Ecto neural progenitor cell (in vitro differentiated cells): ENCODE results near the gene SEC16B.

ENCODE experiments used
- DNase-seq: peaks from one replicate; pipeline ENCODE4 v3.0.0-alpha.2; 2018; ENCODE audit warnings: low spot score

SEC16B gene

GRCh38 chr1:177937931-177938330 lies 31.9 kb downstream of the SEC16B start:
- DNase-seq, result no peak

- DNase-seq, result no peak
Observed at GRCh38 chr1:177937174-177937770, 32.6 kb downstream of the SEC16B start.

- no peak for DNase-seq
Observed at GRCh38 chr1:177935638-177936415, 34.0 kb downstream of the SEC16B start.

- no peak for DNase-seq
Observed at GRCh38 chr1:177934927-177935326, 34.9 kb downstream of the SEC16B start.

- DNase-seq, result no peak
Observed at GRCh38 chr1:177934461-177934860, 35.4 kb downstream of the SEC16B start.

GRCh38 chr1:177933881-177934280 lies 36.0 kb downstream of the SEC16B start:
- DNase-seq, result no peak

GRCh38 chr1:177932123-177932522 lies 37.7 kb downstream of the SEC16B start:
- no peak for DNase-seq

- no peak for DNase-seq
Observed at GRCh38 chr1:177928952-177929351, 40.9 kb downstream of the SEC16B start.

GRCh38 chr1:177928194-177928593 lies 41.7 kb downstream of the SEC16B start:
- DNase-seq, result no peak

GRCh38 chr1:177927021-177927596 lies 42.7 kb downstream of the SEC16B start:
- DNase-seq, result no peak

- no peak for DNase-seq
Observed at GRCh38 chr1:177926201-177926600, 43.7 kb downstream of the SEC16B start.

- DNase-seq, result no peak
Observed at GRCh38 chr1:177925006-177925405, 44.9 kb downstream of the SEC16B start.

GRCh38 chr1:177923441-177923840 lies 46.4 kb downstream of the SEC16B start:
- no peak for DNase-seq

GRCh38 chr1:177922209-177922608 lies 47.6 kb downstream of the SEC16B start:
- no peak for DNase-seq

- no peak for DNase-seq
Observed at GRCh38 chr1:177921590-177921989, 48.3 kb downstream of the SEC16B start.

- DNase-seq, result no peak
Observed at GRCh38 chr1:177920091-177920490, 49.8 kb downstream of the SEC16B start.

- DNase-seq, result no peak
Observed at GRCh38 chr1:177915641-177916040, 54.2 kb downstream of the SEC16B start.

- DNase-seq, result no peak
Observed at GRCh38 chr1:177914603-177915002, 55.3 kb downstream of the SEC16B start.

GRCh38 chr1:177913762-177914540 lies 55.9 kb downstream of the SEC16B start:
- no peak for DNase-seq

- DNase-seq, result no peak
Observed at GRCh38 chr1:177912991-177913390, 56.9 kb downstream of the SEC16B start.

- DNase-seq, result no peak
Observed at GRCh38 chr1:177909416-177909815, 60.4 kb downstream of the SEC16B start.

GRCh38 chr1:177907000-177907399 lies 62.9 kb downstream of the SEC16B start:
- DNase-seq, result no peak

GRCh38 chr1:177905686-177906085 lies 64.2 kb downstream of the SEC16B start:
- no peak for DNase-seq
